Panc1 (cell line): Measurements from ENCODE around the gene RPRD2. TPM values are rescaled to one million over a fixed set of nuclear protein-coding genes. Genes with fewer than 3 reads are reported as not detected.

Experiments
- ATAC-seq: fragments of 200-7000 bp; cut with Tn5 transposase; 2 replicates; pipeline ENCODE4 v1.9.1; 2020; ENCODE audit warnings: mild to moderate bottlenecking, moderate library complexity
- BruUV-seq: library from RNA; stranded (reverse); fragments of 400-500 nt; replicated peaks from 2 replicates; lab custom pipeline; 2021; lab: Mats Ljungman, UMichigan
- CTCF ChIA-PET: fragments of 300-600 bp; sonication (Branson Sonifier 250); formaldehyde crosslinking; loops from one replicate; lab custom pipeline; 2022; ENCODE audit warnings: antibody characterized with exemption; lab: Charles Lee
- POLR2A ChIA-PET: fragments of 300-600 bp; sonication (Branson Sonifier 250); formaldehyde crosslinking; loops from one replicate; lab custom pipeline; 2022; ENCODE audit warnings: antibody characterized with exemption; lab: Charles Lee
- DNase-seq: peaks from one replicate; pipeline ENCODE4 v3.0.0-alpha.2; 2010; ENCODE audit warnings: low read depth, low spot score
- H3K27ac ChIP-seq: 2 replicates; pipeline ENCODE4 v1.5.1; 2011; ENCODE audit warnings: mild to moderate bottlenecking, low read length, inconsistent platforms
- H3K27me3 ChIP-seq: fragments of 200-500 bp; sonication (Bioruptor generic); 2 replicates; pipeline ENCODE4 v1.6.0; 2014; ENCODE audit warnings: low read length, inconsistent platforms; ENCODE audit not compliant: control insufficient read depth, insufficient read depth
- H3K36me3 ChIP-seq: fragments of 200-500 bp; sonication (Bioruptor generic); 2 replicates; pipeline ENCODE4 v1.5.1; 2014; ENCODE audit warnings: inconsistent platforms, mild to moderate bottlenecking, low read length, moderate library complexity; ENCODE audit not compliant: control insufficient read depth, insufficient read depth
- H3K4me1 ChIP-seq: 2 replicates; pipeline ENCODE4 v1.5.1; 2011; ENCODE audit warnings: inconsistent platforms, mild to moderate bottlenecking, low read length, moderate library complexity; ENCODE audit not compliant: control insufficient read depth, insufficient read depth
- H3K4me3 ChIP-seq, 2 experiments: 2 replicates each; pipeline ENCODE4 v1.5.1; 2011 to 2012; ENCODE audit warnings: low read depth in 2 of 2, low read length in 2 of 2, mild to moderate bottlenecking in 2 of 2, inconsistent platforms in 1 of 2, moderate library complexity in 1 of 2
- H3K9me3 ChIP-seq: fragments of 200-500 bp; sonication (Bioruptor generic); 2 replicates; pipeline ENCODE4 v1.5.1; 2014; ENCODE audit warnings: low read depth, mild to moderate bottlenecking, inconsistent platforms, low read length, moderate library complexity; ENCODE audit not compliant: control insufficient read depth, insufficient read depth
- POLR2AphosphoS5 ChIP-seq: IDR thresholded peaks from 2 replicates; pipeline ENCODE4 v1.6.1; 2012; ENCODE audit warnings: mild to moderate bottlenecking, low read depth, low read length, moderate library complexity
- REST ChIP-seq, 2 experiments: IDR thresholded peaks; 2 replicates each; pipeline ENCODE4 v1.6.1; 2011 to 2012; ENCODE audit warnings: low read depth in 2 of 2, control low read depth in 1 of 2, low read length in 1 of 2, mild to moderate bottlenecking in 1 of 2, moderate library complexity in 1 of 2; ENCODE audit not compliant: insufficient read depth in 1 of 2
- SIN3A ChIP-seq: IDR thresholded peaks from 2 replicates; pipeline ENCODE4 v1.6.1; 2012; ENCODE audit warnings: low read depth, mild to moderate bottlenecking, low read length, moderate library complexity, borderline replicate concordance; ENCODE audit not compliant: insufficient read depth
- TCF7L2 ChIP-seq: IDR thresholded peaks from 2 replicates; pipeline ENCODE4 v1.6.1; 2011; ENCODE audit warnings: mild to moderate bottlenecking, low read depth, low read length, inconsistent platforms
- in situ Hi-C: cut with HindIII; loops from 2 replicates; pipeline ENCODE4 v1.10.0; 2016; ENCODE audit warnings: low sequenced_read_pairs, low pct_unique_long_range_greater_than_20kb
- intact Hi-C: fragments of 100-400 bp; cut with micrococcal nuclease; formaldehyde crosslinking; loops from one replicate; pipeline ENCODE4 v1.10.0; 2022; ENCODE audit not compliant: unreplicated experiment
- total RNA-seq: library from RNA; stranded (reverse); gene quantifications from one replicate; pipeline ENCODE4 v1.2.1, GENCODE V29; 2021; ENCODE audit not compliant: unreplicated experiment
- TF ChIP-seq, protein P1 (sequence below): fragments of 450-650 bp; IDR thresholded peaks from 2 replicates; pipeline ENCODE4 v1.5.1; 2017; ENCODE audit warnings: mild to moderate bottlenecking

Gene RPRD2
- total RNA-seq, 1 experiment from 2014 or later, result 28.3 TPM

DNA sequence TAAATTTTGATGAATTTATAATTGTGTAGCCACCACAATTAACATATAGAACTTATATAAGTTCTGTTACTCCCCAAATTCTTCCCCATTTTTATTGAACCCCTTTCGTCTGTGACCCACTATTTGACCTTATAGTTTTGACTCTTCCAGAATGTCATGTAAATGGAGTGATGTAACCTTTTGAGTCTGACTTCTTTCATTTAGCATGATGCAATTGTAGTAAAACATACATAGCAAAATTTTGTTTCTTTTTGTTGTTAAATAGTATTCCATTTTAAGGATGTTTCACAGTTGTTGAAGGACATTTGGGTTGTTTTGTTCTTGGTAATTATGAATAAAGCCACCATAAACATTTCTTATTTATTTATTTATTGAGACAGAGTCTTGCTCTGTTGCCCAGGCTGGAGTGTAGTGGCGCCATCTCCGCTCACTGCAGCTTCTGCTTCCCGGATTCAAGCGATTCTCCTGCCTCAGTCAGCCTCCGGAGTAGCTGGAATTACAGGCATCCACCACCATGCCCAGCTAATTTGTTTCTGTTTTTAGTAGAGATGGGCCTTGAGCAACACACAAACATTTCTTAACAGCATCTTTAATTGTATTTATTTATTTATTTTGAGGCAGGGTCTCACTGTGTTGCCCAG, 33.6 kb downstream of the RPRD2 start:
- ATAC-seq, result no peak
- CTCF ChIA-PET, result no interaction called here
- Histone ChIP-seq H3K27me3 (no peaks in the 10 kb centered on the region), H3K27ac (no peak overlapping the region), H3K4me1 (no peaks in the 10 kb centered on the region), H3K36me3 (no peaks in the 10 kb centered on the region), H3K9me3 (no peaks in the 10 kb centered on the region), H3K4me3 (no peak overlapping the region)
- no peak for TF ChIP-seq POLR2AphosphoS5
- TF ChIP-seq, protein P1, sequence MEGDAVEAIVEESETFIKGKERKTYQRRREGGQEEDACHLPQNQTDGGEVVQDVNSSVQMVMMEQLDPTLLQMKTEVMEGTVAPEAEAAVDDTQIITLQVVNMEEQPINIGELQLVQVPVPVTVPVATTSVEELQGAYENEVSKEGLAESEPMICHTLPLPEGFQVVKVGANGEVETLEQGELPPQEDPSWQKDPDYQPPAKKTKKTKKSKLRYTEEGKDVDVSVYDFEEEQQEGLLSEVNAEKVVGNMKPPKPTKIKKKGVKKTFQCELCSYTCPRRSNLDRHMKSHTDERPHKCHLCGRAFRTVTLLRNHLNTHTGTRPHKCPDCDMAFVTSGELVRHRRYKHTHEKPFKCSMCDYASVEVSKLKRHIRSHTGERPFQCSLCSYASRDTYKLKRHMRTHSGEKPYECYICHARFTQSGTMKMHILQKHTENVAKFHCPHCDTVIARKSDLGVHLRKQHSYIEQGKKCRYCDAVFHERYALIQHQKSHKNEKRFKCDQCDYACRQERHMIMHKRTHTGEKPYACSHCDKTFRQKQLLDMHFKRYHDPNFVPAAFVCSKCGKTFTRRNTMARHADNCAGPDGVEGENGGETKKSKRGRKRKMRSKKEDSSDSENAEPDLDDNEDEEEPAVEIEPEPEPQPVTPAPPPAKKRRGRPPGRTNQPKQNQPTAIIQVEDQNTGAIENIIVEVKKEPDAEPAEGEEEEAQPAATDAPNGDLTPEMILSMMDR, result no peak
- TF ChIP-seq SIN3A, result no peak
- no peak for TF ChIP-seq REST (IDR thresholded peaks at IDR 0.05; ENCODE audit: insufficient read depth in 1 of 2, low read depth in 2 of 2, low read length in 1 of 2)
- TF ChIP-seq TCF7L2, result no peak
- in situ Hi-C loops, result no loop called here
- intact Hi-C loops, result no loop called here
- no peak for DNase-seq
- POLR2A ChIA-PET, result no interaction called here
- BruUV-seq, result no TSS peak

DNA sequence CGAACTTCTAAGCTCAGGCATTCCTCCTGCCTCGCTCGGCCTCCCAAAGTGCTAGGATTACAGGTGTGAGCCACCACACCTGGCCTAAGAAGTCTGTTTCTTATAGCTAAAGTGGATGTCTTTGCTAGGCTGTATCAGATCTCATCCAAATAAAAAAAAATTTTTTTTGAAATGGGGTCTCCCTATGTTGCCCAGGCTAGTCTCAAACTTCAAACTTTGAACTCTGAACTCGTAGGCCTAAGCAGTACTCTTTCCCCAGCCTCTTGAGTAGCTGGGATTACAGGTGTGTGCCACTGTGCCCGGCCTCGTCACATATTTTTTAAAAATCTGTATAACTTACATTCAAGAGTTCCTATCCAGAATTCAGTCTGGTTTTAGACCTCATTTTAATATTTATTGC, 40.5 kb downstream of the RPRD2 start:
- Histone ChIP-seq H3K27me3 (no peaks in the 10 kb centered on the region), H3K9me3 (no peaks in the 10 kb centered on the region), H3K27ac (no peak overlapping the region), H3K4me1 (peaks cover 10% of the 10 kb centered on the region), H3K4me3 (no peak overlapping the region), H3K36me3 (no peaks in the 10 kb centered on the region)
- ChIA-PET POLR2A (no interaction called here), CTCF (interaction anchor here (1.0 kb wide), 1 partner anchor 342 kb away, joined by 3 read pairs; no protein-coding TSS in a partner anchor)
- no peak for TF ChIP-seq TCF7L2
- TF ChIP-seq POLR2AphosphoS5, result no peak
- no peak for TF ChIP-seq REST (IDR thresholded peaks at IDR 0.05; ENCODE audit: insufficient read depth in 1 of 2, low read depth in 2 of 2, low read length in 1 of 2)
- intact Hi-C loops (no loop called here), in situ Hi-C loops (no loop called here)
- no peak for DNase-seq
- no peak for ATAC-seq
- no TSS peak for BruUV-seq
